ENCODE measurements around the gene CCDC148. TPM values are rescaled to one million over a fixed set of nuclear protein-coding genes. Genes with fewer than 3 reads are reported as not detected.

Gene CCDC148
- total and polyA plus RNA-seq, 2 donors (not counting 1 experiment from before 2014, with no cell fraction given) = not detected

DNA sequence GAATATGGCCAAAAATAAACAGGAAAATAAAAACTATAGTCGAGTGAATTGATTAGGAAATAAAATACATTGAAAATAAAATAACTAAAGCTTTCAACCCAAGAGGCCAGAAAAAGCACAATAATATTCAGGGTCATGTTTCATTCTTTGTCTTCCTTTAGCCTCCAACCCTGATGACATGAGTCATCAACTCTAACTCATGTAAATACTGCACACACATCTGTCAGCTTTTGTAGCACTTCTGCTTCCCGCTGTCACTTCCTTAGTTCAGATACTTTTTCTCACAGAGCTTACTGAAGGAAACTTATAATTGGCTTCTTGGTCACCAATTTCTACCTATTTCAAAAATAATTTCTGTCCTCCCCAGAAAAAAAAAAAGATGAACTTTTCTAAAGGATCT, 242.1 kb downstream of the CCDC148 start:
- H3K27me3 Mint-ChIP-seq = no peaks in the 10 kb centered on the region
- intact Hi-C loops (cut with micrococcal nuclease) = no loop called here
- peaks cover 3% of the 10 kb centered on the region for H3K9me3 Mint-ChIP-seq (ENCODE audit: insufficient read depth)
- H3K27ac Mint-ChIP-seq = no peak overlapping the region
- peak overlapping the region; percentile 21 for H3K4me3 Mint-ChIP-seq
- DNase-seq (peak; percentile 37), ATAC-seq (ENCODE audit: low read depth) (peak; percentile 72)
- no peak overlapping the region for H3K4me2 ChIP-seq (replicated peaks; ENCODE audit: low read depth, low read length, poor library complexity, severe bottlenecking)
- H3K79me2 ChIP-seq (ENCODE audit: control insufficient read depth, insufficient read depth, low read length) = no peaks in the 10 kb centered on the region
- no peaks in the 10 kb centered on the region for H3K27me3 ChIP-seq (replicated peaks in 1 of 4; ENCODE audit: control extremely low read depth in 1 of 4, control insufficient read depth in 3 of 4, insufficient read depth in 4 of 4, low read length in 3 of 4)
- WGBS (ENCODE audit: insufficient coverage) = no CpG with 5 or more reads among the region's 2 CpGs
- H3K4me1 ChIP-seq (ENCODE audit: control insufficient read depth in 2 of 2, insufficient read depth in 2 of 2, low read length in 2 of 2) = peaks cover 15 to 29% of the 10 kb centered on the region in 2 donors
- TF ChIP-seq EZH2 (IDR thresholded peaks at IDR 0.05; ENCODE audit: borderline replicate concordance, insufficient read depth, low read depth, low read length, poor library complexity, severe bottlenecking) (no peak), CTCF (IDR thresholded peaks at IDR 0.05) (no peak)
- H3K9me3 ChIP-seq (ENCODE audit: control extremely low read depth in 1 of 3, control insufficient read depth in 2 of 3, insufficient read depth in 1 of 3, low read length in 2 of 3) = peaks cover 0 to 2% (median 0%) of the 10 kb centered on the region in 3 donors
- no peak overlapping the region for H3K27ac ChIP-seq (ENCODE audit: low read length in 2 of 2)
- no peaks in the 10 kb centered on the region for H4K20me1 ChIP-seq (ENCODE audit: control insufficient read depth, insufficient read depth, low read length, poor library complexity, severe bottlenecking)
- H2AFZ ChIP-seq (ENCODE audit: insufficient read depth, low read depth, low read length, poor library complexity, severe bottlenecking) = no peak overlapping the region
- POLR2A ChIA-PET = no interaction called here
- no peaks in the 10 kb centered on the region for H3K36me3 ChIP-seq (replicated peaks in 1 of 2; ENCODE audit: control extremely low read depth in 1 of 2, control insufficient read depth in 1 of 2, extremely low read depth in 1 of 2, insufficient read depth in 2 of 2, low read length in 1 of 2)
- H3K9ac ChIP-seq (ENCODE audit: low read length) = no peak overlapping the region
- no peak overlapping the region for H3K4me3 ChIP-seq (ENCODE audit: control extremely low read depth in 1 of 5, extremely low read depth in 1 of 5, insufficient read depth in 1 of 5, low read depth in 2 of 5, low read length in 4 of 5)
- peaks cover 34% of the 10 kb centered on the region for H3K4me1 Mint-ChIP-seq
- CTCF ChIA-PET = interaction anchor here (1.0 kb wide), 1 partner anchor 22 kb away, joined by 3 read pairs; no protein-coding TSS in a partner anchor

DNA sequence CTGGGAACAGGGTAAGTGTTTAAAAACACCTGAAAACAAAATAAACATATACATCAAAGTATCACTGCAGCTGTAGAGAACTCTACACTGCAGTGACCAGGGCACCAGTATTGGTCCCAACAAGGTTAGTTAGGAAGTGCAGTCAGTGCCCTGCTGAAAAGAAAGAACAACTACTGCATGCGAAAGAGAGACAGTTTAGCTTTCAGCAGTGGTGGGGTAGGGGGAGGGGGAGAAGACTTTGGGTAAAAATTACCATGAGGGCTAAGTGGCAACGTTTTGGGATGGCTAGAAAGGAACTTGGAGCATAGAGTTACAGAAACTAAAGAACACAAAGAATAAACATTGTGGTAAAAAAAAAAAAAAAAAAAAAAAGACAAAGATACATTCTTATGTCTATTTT, 242.8 kb downstream of the CCDC148 start:
- Mint-ChIP-seq H3K4me1 (peaks cover 28% of the 10 kb centered on the region), H3K27ac (no peak overlapping the region), H3K9me3 (ENCODE audit: insufficient read depth) (peaks cover 3% of the 10 kb centered on the region), H3K4me3 (no peak overlapping the region), H3K27me3 (no peaks in the 10 kb centered on the region)
- H3K27me3 ChIP-seq (replicated peaks in 1 of 4; ENCODE audit: control extremely low read depth in 1 of 4, control insufficient read depth in 3 of 4, insufficient read depth in 4 of 4, low read length in 3 of 4) = no peaks in the 10 kb centered on the region
- H3K4me3 ChIP-seq (ENCODE audit: control extremely low read depth in 1 of 5, extremely low read depth in 1 of 5, insufficient read depth in 1 of 5, low read depth in 2 of 5, low read length in 4 of 5) = no peak overlapping the region
- ChIA-PET POLR2A (no interaction called here), CTCF (interaction anchor here (0.7 kb wide), 1 partner anchor 651 kb away, joined by 5 read pairs; no protein-coding TSS in a partner anchor)
- DNase-seq = no peak
- H3K27ac ChIP-seq (ENCODE audit: low read length in 2 of 2) = no peak overlapping the region
- H3K4me2 ChIP-seq (replicated peaks; ENCODE audit: low read depth, low read length, poor library complexity, severe bottlenecking) = no peak overlapping the region
- H3K4me1 ChIP-seq (ENCODE audit: control insufficient read depth in 2 of 2, insufficient read depth in 2 of 2, low read length in 2 of 2) = peaks cover 12 to 24% of the 10 kb centered on the region in 2 donors
- no peaks in the 10 kb centered on the region for H3K36me3 ChIP-seq (replicated peaks in 1 of 2; ENCODE audit: control extremely low read depth in 1 of 2, control insufficient read depth in 1 of 2, extremely low read depth in 1 of 2, insufficient read depth in 2 of 2, low read length in 1 of 2)
- no peaks in the 10 kb centered on the region for H4K20me1 ChIP-seq (ENCODE audit: control insufficient read depth, insufficient read depth, low read length, poor library complexity, severe bottlenecking)
- H3K9me3 ChIP-seq (ENCODE audit: control extremely low read depth in 1 of 3, control insufficient read depth in 2 of 3, insufficient read depth in 1 of 3, low read length in 2 of 3) = peaks cover 0 to 1% (median 0%) of the 10 kb centered on the region in 3 donors
- H3K79me2 ChIP-seq (ENCODE audit: control insufficient read depth, insufficient read depth, low read length) = no peaks in the 10 kb centered on the region
- WGBS (ENCODE audit: insufficient coverage) = 78% methylated on average over 1 of the region's 2 CpGs
- no peak overlapping the region for H2AFZ ChIP-seq (ENCODE audit: insufficient read depth, low read depth, low read length, poor library complexity, severe bottlenecking)
- no peak for ATAC-seq (ENCODE audit: low read depth)
- TF ChIP-seq CTCF (IDR thresholded peaks at IDR 0.05) (no peak), EZH2 (IDR thresholded peaks at IDR 0.05; ENCODE audit: borderline replicate concordance, insufficient read depth, low read depth, low read length, poor library complexity, severe bottlenecking) (no peak)
- H3K9ac ChIP-seq (ENCODE audit: low read length) = no peak overlapping the region
- intact Hi-C loops (cut with micrococcal nuclease) = no loop called here
